ENCODE measurements around the gene RTEL1. TPM values are rescaled to one million over a fixed set of nuclear protein-coding genes. Genes with fewer than 3 reads are reported as not detected.
A peak's percentile ranks its signal among the peaks of the same experiment; 100 is the strongest.
"Not testable (repeated sequence)": the region's sequence is repeated elsewhere in the genome, so short reads cannot be mapped to it uniquely, and the experiment has no call there.

RTEL1 gene
- total RNA-seq, 1 experiment from 2014 or later: 21.9 TPM

GRCh38 chr20:63627129-63627750 is 30.9 kb upstream of the RTEL1 start:
- peak; percentile 89 for DNase-seq (ENCODE audit: low read depth)

- no peak for DNase-seq (ENCODE audit: low read depth)
Observed at GRCh38 chr20:63627751-63628245, 30.3 kb upstream of the RTEL1 start.

GRCh38 chr20:63628246-63628975 is 29.7 kb upstream of the RTEL1 start:
- DNase-seq (ENCODE audit: low read depth): peak; percentile 74

- DNase-seq (ENCODE audit: low read depth): not testable (repeated sequence)
Observed at GRCh38 chr20:63630956-63631355, 27.2 kb upstream of the RTEL1 start.

- DNase-seq (ENCODE audit: low read depth): not testable (repeated sequence)
Observed at GRCh38 chr20:63631426-63631825, 26.7 kb upstream of the RTEL1 start.

GRCh38 chr20:63633732-63634131 is 24.4 kb upstream of the RTEL1 start:
- DNase-seq (ENCODE audit: low read depth): no peak

GRCh38 chr20:63635431-63636141 is 22.5 kb upstream of the RTEL1 start:
- DNase-seq (ENCODE audit: low read depth): no peak

- no peak for DNase-seq (ENCODE audit: low read depth)
Observed at GRCh38 chr20:63636752-63637628, 21.1 kb upstream of the RTEL1 start.

- DNase-seq (ENCODE audit: low read depth): no peak
Observed at GRCh38 chr20:63639093-63639975, 18.8 kb upstream of the RTEL1 start.

GRCh38 chr20:63640086-63640485 is 18.0 kb upstream of the RTEL1 start:
- no peak for DNase-seq (ENCODE audit: low read depth)

- DNase-seq (ENCODE audit: low read depth): not testable (repeated sequence)
Observed at GRCh38 chr20:63640686-63641085, 17.4 kb upstream of the RTEL1 start.

- DNase-seq (ENCODE audit: low read depth): peak; percentile 43
Observed at GRCh38 chr20:63641146-63641791, 16.8 kb upstream of the RTEL1 start.

GRCh38 chr20:63641792-63642523 is 16.2 kb upstream of the RTEL1 start:
- DNase-seq (ENCODE audit: low read depth): peak; percentile 58

GRCh38 chr20:63642527-63643247 is 15.4 kb upstream of the RTEL1 start:
- no peak for DNase-seq (ENCODE audit: low read depth)

- no peak for DNase-seq (ENCODE audit: low read depth)
Observed at GRCh38 chr20:63643499-63643898, 14.6 kb upstream of the RTEL1 start.

GRCh38 chr20:63643946-63644345 is 14.2 kb upstream of the RTEL1 start:
- DNase-seq (ENCODE audit: low read depth): no peak

GRCh38 chr20:63645218-63645617 is 12.9 kb upstream of the RTEL1 start:
- DNase-seq (ENCODE audit: low read depth): no peak

GRCh38 chr20:63648190-63648589 is 9.9 kb upstream of the RTEL1 start:
- DNase-seq (ENCODE audit: low read depth): no peak
